Measurements from ENCODE around the gene TAS1R3.
"Not testable (repeated sequence)": the region's sequence is repeated elsewhere in the genome, so short reads cannot be mapped to it uniquely, and the experiment has no call there.

DNA sequence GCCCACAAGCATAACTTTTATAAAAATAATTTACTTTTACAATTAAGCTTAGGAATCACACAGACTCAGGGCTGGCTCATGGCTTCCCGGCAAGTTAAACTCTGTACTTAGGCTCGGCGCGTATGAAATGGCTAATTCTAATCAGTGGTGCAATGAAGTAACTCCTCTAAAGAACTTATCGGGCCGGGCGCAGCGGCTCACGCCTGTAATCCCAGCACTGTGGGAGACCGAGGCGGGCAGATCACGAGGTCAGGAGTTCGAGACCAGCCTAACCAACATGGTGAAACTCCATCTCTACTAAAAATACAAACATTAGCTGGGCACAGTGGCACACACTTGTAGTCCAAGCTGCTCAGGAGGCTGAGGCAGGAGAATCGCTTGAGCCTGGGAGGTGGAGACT lies 39.0 kb downstream of the TAS1R3 start:
- TF ChIP-seq, protein P1, sequence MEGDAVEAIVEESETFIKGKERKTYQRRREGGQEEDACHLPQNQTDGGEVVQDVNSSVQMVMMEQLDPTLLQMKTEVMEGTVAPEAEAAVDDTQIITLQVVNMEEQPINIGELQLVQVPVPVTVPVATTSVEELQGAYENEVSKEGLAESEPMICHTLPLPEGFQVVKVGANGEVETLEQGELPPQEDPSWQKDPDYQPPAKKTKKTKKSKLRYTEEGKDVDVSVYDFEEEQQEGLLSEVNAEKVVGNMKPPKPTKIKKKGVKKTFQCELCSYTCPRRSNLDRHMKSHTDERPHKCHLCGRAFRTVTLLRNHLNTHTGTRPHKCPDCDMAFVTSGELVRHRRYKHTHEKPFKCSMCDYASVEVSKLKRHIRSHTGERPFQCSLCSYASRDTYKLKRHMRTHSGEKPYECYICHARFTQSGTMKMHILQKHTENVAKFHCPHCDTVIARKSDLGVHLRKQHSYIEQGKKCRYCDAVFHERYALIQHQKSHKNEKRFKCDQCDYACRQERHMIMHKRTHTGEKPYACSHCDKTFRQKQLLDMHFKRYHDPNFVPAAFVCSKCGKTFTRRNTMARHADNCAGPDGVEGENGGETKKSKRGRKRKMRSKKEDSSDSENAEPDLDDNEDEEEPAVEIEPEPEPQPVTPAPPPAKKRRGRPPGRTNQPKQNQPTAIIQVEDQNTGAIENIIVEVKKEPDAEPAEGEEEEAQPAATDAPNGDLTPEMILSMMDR (IDR thresholded peaks at IDR 0.05; ENCODE audit: low read depth, low read length, poor library complexity, severe bottlenecking), result not testable (repeated sequence)
- TF ChIP-seq EZH2phosphoT487 (IDR thresholded peaks at IDR 0.05; ENCODE audit: borderline replicate concordance, low read length), result not testable (repeated sequence)

Data from DOHH2 (cell line).